ENCODE measurements around the gene KRT17.
A peak's percentile ranks its signal among the peaks of the same experiment; 100 is the strongest.
"Not testable (repeated sequence)": the region's sequence is repeated elsewhere in the genome, so short reads cannot be mapped to it uniquely, and the experiment has no call there.

The KRT17 gene

GRCh38 chr17:41589301-41589700, 35.1 kb downstream of the KRT17 start:
- no peak for ATAC-seq

- no peak for ATAC-seq
Observed at GRCh38 chr17:41588126-41588810, 36.1 kb downstream of the KRT17 start.

DNA sequence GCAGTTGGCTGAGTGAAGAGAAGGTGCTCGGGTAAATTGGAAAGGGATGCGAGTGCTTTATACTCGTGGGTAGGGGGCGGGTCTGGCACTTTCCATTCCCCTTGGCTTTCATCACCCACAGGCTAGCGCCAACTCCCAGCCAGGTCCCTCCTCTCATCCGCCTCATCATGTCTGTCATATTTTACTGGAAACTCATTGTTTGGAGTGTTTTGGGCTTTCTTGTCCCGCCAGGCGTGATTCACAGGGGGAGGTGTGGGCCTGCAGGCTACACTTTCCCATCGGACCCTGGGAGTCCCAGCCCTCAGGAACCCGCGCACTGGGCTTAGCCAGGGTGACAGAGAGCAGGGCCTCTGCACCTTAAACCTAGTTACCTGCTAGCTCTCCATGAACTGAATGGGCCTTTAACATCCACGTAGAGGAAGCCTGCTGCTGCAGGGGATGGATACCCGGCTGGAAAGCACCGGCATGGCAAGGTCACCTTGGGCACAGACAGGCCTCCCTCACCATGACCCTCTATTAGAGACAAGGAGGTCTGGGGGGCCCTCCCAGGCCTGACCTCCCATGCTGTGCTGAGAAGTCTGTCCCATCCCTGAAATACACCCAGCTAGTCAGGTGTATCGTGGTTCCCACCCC, 37.4 kb downstream of the KRT17 start, which contains the start of gene KRT14:
Gene KRT14, minus strand, starts transcription at position 33 of the 633 bp plus-strand sequence. CDS start 61 bp downstream, outside the sequence.
- ATAC-seq = no peak

DNA sequence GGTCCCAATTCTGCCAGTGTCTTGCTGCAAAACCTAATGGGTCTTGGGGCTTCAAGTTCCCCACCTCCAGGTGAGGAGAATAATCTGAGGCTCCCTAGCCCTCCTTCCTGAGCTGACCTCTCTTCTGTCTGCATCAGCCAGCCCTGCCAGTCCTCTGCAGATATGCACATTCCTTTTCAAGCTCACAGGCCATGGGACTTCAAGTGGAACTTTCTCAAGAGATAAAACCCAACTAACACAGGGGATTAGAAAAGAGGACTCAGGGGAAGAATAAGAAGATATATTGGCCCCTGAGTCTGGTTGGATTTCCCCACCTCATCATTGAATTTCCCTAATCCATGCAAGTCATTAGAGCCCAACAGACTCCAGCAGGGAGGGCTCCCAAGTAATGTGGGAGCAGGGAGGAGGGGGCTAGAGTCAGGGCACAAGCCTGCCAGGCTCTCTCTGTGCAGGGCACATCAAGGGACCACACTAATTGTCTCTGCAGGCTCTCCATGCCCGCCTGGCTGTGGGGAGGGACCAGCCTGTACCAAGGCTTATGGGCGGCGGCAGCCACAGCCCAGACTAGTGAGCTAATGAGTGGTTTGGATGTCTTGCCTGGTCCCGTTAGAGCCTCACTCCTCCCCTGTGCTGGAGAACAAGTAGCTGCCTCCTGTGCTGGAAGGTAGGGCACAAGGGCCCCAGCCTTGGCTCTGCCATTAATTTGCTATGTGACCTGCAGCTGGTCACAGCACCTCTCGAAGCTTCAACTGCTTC, 38.9 kb downstream of the KRT17 start:
- no peak for ATAC-seq

GRCh38 chr17:41584331-41584927, 39.9 kb downstream of the KRT17 start:
- not testable (repeated sequence) for ATAC-seq

DNA sequence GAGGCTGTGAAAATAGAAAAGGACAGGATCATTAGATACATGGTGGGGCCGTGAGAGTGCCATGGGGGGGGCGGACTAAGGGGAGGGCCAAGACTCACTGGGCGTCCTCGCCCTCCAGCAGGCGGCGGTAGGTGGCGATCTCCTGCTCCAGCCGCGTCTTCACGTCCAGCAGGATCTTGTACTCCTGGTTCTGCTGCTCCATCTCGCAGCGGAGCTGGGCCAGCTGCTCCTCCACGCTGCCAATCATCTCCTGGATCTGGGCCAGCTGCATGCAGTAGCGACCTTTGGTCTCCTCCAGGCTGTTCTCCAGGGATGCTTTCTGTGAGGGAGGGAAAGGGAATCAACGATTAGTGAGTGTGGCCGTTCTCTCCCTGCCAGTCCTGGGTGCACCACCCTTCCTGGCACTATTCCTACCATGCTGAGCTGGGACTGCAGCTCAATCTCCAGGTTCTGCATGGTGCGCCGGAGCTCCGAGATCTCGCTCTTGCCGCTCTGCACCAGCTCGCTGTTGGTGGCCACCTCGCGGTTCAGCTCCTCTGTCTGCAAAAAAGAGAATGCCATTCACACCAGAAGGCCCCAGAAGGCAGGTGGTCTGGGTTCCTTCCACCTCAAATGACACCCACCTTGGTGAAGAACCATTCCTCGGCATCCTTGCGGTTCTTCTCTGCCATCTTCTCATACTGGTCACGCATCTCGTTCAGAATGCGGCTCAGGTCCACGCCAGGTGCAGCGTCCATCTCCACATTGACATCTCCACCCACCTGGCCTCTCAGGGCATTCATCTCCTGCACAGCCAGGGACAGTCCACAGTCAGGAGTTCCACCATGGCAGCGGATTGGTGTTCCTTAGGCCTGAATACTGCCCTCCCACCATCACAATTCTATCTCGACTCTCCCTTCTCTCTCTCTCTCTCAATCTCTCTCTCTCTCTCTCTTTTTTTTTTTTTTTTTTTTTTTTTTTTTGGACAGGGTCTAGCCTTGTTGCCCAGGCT, 40.9 kb downstream of the KRT17 start:
- no peak for ATAC-seq

DNA sequence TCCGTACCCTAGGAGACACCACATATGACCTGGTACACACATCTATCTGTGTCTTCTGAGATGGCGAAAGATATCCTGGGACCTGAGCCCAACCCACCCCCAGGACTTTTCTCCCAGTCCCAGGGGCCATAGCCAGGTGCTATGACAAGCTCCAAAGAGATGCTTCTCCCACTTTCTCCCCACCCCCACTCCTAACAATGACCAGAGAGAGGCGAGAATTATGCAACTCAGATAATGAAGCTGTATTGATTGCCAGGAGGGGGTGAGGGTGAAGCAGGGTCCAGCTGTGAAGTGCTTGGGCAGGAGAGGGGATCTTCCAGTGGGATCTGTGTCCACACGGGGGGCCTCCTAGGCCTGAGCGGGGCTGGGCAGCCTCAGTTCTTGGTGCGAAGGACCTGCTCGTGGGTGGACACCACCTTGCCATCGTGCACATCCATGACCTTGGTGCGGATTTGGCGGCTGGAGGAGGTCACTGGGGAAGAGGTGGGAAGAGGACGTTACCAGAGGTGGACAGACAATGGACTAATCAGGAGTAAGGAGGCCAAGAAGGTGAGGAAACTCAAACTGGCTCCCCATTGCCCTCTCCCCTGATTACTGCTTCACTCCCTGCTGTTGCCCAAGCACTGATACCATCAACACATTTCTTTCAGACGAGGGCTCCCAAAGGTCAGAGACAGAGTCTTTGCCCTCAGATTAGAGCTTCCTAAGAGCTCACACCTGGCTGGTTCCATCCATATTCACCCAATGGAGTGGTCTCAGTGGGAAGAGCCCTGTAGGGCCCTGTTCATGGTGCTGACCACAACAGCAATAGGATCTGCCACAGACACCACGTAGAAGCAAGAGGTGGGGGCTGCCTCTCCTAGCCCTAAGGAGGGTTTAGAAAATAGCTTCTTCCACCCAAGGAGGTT, 42.1 kb downstream of the KRT17 start:
- not testable (repeated sequence) for ATAC-seq

- no peak for ATAC-seq
Observed at GRCh38 chr17:41581366-41582060, 42.9 kb downstream of the KRT17 start.

GRCh38 chr17:41580687-41581365, 43.5 kb downstream of the KRT17 start:
- no peak for ATAC-seq

GRCh38 chr17:41580244-41580575, 44.2 kb downstream of the KRT17 start:
- ATAC-seq = no peak

DNA sequence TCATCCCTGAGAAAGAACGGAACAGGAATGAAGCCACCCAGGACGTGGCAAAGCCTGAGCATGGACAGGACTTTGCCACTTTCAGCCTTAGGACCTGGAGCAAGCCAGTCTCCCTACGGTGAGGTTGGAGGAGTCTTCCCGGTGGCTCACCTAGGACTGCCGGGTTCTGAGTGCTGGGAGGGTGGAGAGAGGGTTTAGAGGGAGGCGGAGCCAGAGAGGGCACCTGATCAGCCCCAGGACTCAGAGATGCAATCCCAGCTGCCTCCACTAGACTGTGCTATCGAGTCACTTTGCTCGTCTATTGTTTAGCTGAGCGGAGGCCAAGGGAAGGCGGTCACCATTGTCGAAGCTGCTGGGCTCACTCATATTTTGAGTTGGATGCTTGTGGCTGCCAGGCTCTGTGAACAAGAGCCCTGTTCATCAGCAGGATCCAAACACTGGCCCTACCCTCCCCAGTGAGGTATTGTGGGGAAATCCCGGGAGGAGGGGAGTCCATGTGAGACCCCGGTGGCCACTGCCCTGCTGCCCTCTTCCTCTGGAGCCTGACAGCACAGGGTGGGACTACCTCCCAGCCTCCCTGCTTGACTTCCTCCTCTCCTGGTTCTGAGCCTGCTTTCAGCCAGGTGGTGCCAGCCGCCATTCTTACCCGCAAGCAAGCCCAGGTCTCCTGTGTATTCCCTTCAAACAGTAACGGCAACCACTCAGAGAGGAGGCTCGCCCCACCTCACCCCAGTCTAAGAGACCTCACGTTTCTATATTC, 44.7 kb downstream of the KRT17 start:
- ATAC-seq = peak; percentile 56 to 74

- no peak for ATAC-seq
Observed at GRCh38 chr17:41578971-41579370, 45.4 kb downstream of the KRT17 start.

DNA sequence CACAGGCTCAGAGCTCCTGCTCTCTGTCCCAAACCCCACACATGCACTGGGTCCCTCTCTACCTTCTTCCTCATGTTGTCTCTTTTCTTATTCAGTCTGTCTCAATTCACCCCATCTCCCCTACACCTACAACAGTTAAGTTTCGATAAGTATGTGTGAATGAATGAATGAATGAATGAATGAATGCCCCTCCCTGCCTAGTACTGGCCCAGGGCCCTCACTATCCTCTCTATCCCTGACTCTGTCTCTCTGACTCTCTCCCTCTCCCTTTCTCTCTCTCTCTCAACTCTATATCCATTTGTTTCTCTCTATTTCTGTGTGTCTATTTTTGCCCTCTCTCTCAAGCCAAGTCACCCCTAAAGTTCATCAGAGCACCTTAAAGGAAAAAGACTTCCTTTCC, 45.8 kb downstream of the KRT17 start:
- ATAC-seq = no peak

GRCh38 chr17:41576740-41577139, 47.6 kb downstream of the KRT17 start:
- not testable (repeated sequence) for ATAC-seq

DNA sequence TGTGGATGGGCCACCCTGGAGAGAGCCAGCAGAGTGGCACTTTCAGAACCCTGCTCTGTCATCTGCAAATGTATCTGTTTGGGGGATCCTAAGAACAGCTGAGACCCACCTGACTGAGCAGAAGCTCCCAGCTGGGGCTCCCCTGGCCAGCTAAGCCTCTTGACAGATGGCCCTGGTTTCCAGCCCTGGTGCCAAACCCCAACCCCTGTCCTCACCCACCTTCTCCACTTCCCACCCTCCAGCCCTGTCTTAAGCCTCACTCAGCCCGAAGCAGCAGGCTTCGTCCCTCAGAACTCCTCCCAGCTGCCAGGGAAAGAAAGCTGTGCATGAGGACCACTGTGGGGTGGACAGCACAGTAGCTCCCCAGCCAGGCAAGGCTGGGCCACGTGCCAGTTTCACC, 49.0 kb downstream of the KRT17 start:
- ATAC-seq = no peak

- ATAC-seq = no peak
Observed at GRCh38 chr17:41571561-41572434, 52.6 kb downstream of the KRT17 start, which contains the start of gene KRT9. Gene KRT9 (minus strand): TSS chr17:41572059. CDS start chr17:41571992, 67 bp downstream.
